K562 (cell line): Measurements from ENCODE around the gene ABR. TPM values are rescaled to one million over a fixed set of nuclear protein-coding genes. Genes with fewer than 3 reads are reported as not detected.
A peak's percentile ranks its signal among the peaks of the same experiment; 100 is the strongest.

Experiments
- ATAC-seq: fragments of 200-7000 bp; cut with Tn5 transposase; 3 replicates; pipeline ENCODE4 v1.9.1; 2020; ENCODE audit warnings: moderate library complexity
- BruUV-seq: library from RNA; stranded (reverse); fragments of 400-500 nt; replicated peaks from 2 replicates; lab custom pipeline; 2021; lab: Mats Ljungman, UMichigan
- CTCF ChIA-PET: fragments of 300-600 bp; formaldehyde crosslinking; extraction: SDS; loops from one replicate; lab custom pipeline; 2021; ENCODE audit warnings: low intra/inter-chr PET ratio; lab: Yijun Ruan, JAX
- POLR2A ChIA-PET: fragments of 300-600, 350-650 bp; sonication (Branson Sonifier 250); formaldehyde crosslinking; extraction: SDS; loops from one replicate; lab custom pipeline; 2021; ENCODE audit warnings: antibody characterized with exemption, inconsistent platforms; lab: Yijun Ruan, JAX
- DNase-seq, 4 experiments: peaks; one replicate each; pipeline versions ENCODE4 v3.0.0 to v3.0.0-alpha.2; 2011 to 2018; ENCODE audit warnings: low spot score in 3 of 4, mixed read lengths in 3 of 4; ENCODE audit errors: extremely low read depth in 1 of 4
- FAIRE-seq: peaks from 2 replicates; lab custom pipeline; 2011; peaks lifted over from hg19 to GRCh38; lab: Jason Lieb, UNC
- H2AFZ ChIP-seq: 2 replicates; pipeline ENCODE4 v1.6.0; 2011; ENCODE audit warnings: low read depth, low read length, control low read depth, inconsistent platforms
- H3K27ac ChIP-seq: fragments of 200-600 bp; 3 replicates; pipeline ENCODE4 v1.8.0; 2011; ENCODE audit warnings: low read depth, mild to moderate bottlenecking, control low read depth, inconsistent platforms, low read length, moderate library complexity, mixed read lengths; ENCODE audit errors: extremely low read depth
- H3K27me3 ChIP-seq, 2 experiments: fragments of 300-600 bp in 1 of 2; 2 replicates in 1 of 2; 3 replicates in 1 of 2; pipeline versions ENCODE4 v1.6.0 to v1.8.0; 2011; ENCODE audit warnings: inconsistent platforms in 2 of 2, low read length in 2 of 2, mild to moderate bottlenecking in 1 of 2, mixed read lengths in 1 of 2, moderate library complexity in 1 of 2; ENCODE audit not compliant: control insufficient read depth in 2 of 2, insufficient read depth in 2 of 2
- H3K36me3 ChIP-seq: fragments of 300-600 bp; 3 replicates; pipeline ENCODE4 v1.8.0; 2011; ENCODE audit warnings: mild to moderate bottlenecking, low read length, inconsistent platforms; ENCODE audit not compliant: control insufficient read depth, insufficient read depth
- H3K4me1 ChIP-seq, 2 experiments: fragments of 200-600 bp in 1 of 2; replicated peaks in 1 of 2; 2 replicates in 1 of 2; 3 replicates in 1 of 2; pipeline versions ENCODE4 v1.5.1 to v1.8.0; 2011; ENCODE audit warnings: inconsistent platforms in 2 of 2, low read length in 2 of 2, mild to moderate bottlenecking in 1 of 2, mixed read lengths in 1 of 2, moderate library complexity in 1 of 2; ENCODE audit not compliant: control insufficient read depth in 2 of 2, insufficient read depth in 2 of 2
- H3K4me2 ChIP-seq: 2 replicates; pipeline ENCODE4 v1.6.1; 2011; ENCODE audit warnings: low read length, control low read depth, inconsistent platforms, mixed read lengths; ENCODE audit not compliant: insufficient read depth
- H3K4me3 ChIP-seq: fragments of 200-600 bp; sonication (generic), shearing (Covaris generic); 2 replicates; pipeline ENCODE4 v1.5.1; 2016; ENCODE audit warnings: control low read depth, inconsistent platforms
- H3K79me2 ChIP-seq: fragments of 200-600 bp; 3 replicates; pipeline ENCODE4 v1.8.0; 2011; ENCODE audit warnings: low read length, inconsistent platforms; ENCODE audit not compliant: control insufficient read depth, insufficient read depth
- H3K9ac ChIP-seq, 2 experiments: 2 replicates each; pipeline versions ENCODE4 v1.6.0 to v1.6.1; 2011; ENCODE audit warnings: low read depth in 2 of 2, low read length in 2 of 2, control low read depth in 1 of 2, inconsistent platforms in 1 of 2, mild to moderate bottlenecking in 1 of 2, mixed read lengths in 1 of 2; ENCODE audit not compliant: insufficient read depth in 1 of 2
- H3K9me1 ChIP-seq: one replicate; pipeline ENCODE4 v1.6.0; 2011; ENCODE audit warnings: inconsistent platforms, mild to moderate bottlenecking, low read length, moderate library complexity; ENCODE audit not compliant: control insufficient read depth, insufficient read depth
- H3K9me3 ChIP-seq: replicated peaks from 2 replicates; pipeline ENCODE4 v1.5.1; 2011; ENCODE audit warnings: low read depth, low read length, inconsistent platforms; ENCODE audit not compliant: control insufficient read depth, insufficient read depth
- H4K20me1 ChIP-seq: replicated peaks from 2 replicates; pipeline ENCODE4 v1.6.1; 2011; ENCODE audit warnings: low read length, inconsistent platforms, mixed read lengths; ENCODE audit not compliant: control insufficient read depth, insufficient read depth
- BCL6 ChIP-seq: fragments of 250-450 bp; sonication (Bioruptor Pico); IDR thresholded peaks from 2 replicates; pipeline ENCODE4 v1.4.0; 2020
- CTBP1 ChIP-seq: fragments of 450-650 bp; IDR thresholded peaks from 2 replicates; pipeline ENCODE4 v1.6.1; 2016; ENCODE audit warnings: borderline replicate concordance
- EGR1 ChIP-seq: fragments of 450-650 bp; conservative IDR thresholded peaks from 2 replicates; pipeline ENCODE4 v1.6.1; 2017; ENCODE audit warnings: mild to moderate bottlenecking
- EWSR1 ChIP-seq: fragments of 450-650 bp; IDR thresholded peaks from 2 replicates; pipeline ENCODE4 v1.6.1; 2018; ENCODE audit warnings: borderline replicate concordance, mild to moderate bottlenecking, low read depth, moderate library complexity; ENCODE audit not compliant: partially characterized antibody
- HNRNPL ChIP-seq: fragments of 200-400 bp; formaldehyde crosslinking; IDR thresholded peaks from 2 replicates; pipeline ENCODE4 v1.6.1; 2017; ENCODE audit warnings: low read depth, mild to moderate bottlenecking, low read length
- KAT2B ChIP-seq: IDR thresholded peaks from one replicate; pipeline ENCODE4 v1.6.1; 2012; ENCODE audit warnings: low read depth, mild to moderate bottlenecking, control low read depth, inconsistent platforms, low read length, moderate library complexity
- KDM4B ChIP-seq, 2 experiments: fragments of 450-650 bp in 1 of 2; sonication (generic) in 1 of 2; IDR thresholded peaks; 2 replicates each; pipeline ENCODE4 v1.6.1; 2016 to 2017; ENCODE audit warnings: borderline replicate concordance in 2 of 2, antibody characterized with exemption in 1 of 2, low read depth in 1 of 2, mild to moderate bottlenecking in 1 of 2
- SRSF9 ChIP-seq: fragments of 200-400 bp; formaldehyde crosslinking; IDR thresholded peaks from 2 replicates; pipeline ENCODE4 v1.6.1; 2017; ENCODE audit warnings: low read depth, low read length, borderline replicate concordance
- WHSC1 ChIP-seq: IDR thresholded peaks from one replicate; pipeline ENCODE4 v1.6.1; 2012; ENCODE audit warnings: low read length, control low read depth, inconsistent platforms
- ZNF274 ChIP-seq: IDR thresholded peaks from 2 replicates; pipeline ENCODE4 v1.6.1; 2011; ENCODE audit warnings: low read depth, mild to moderate bottlenecking, low read length, moderate library complexity, borderline replicate concordance
- WGBS: fragments of 100-300 bp; shearing (Covaris generic); methylation state at CpG from one replicate; pipeline ENCODE4 v1.1.6; 2016; ENCODE audit warnings: low coverage, mixed read lengths; ENCODE audit not compliant: insufficient coverage; ENCODE audit errors: missing lambda C conversion rate; 5-methylcytosine and 5-hydroxymethylcytosine counted together
- in situ Hi-C: fragments of 300-500 bp; cut with MboI; formaldehyde crosslinking; loops from 4 replicates; pipeline ENCODE4 v1.15.0; 2018; ENCODE audit warnings: inconsistent platforms, mixed read lengths
- intact Hi-C: fragments of 100-400 bp; cut with micrococcal nuclease; formaldehyde crosslinking; loops from 2 replicates; pipeline ENCODE4 v1.14.2; 2022
- polyA plus RNA-seq, 8 experiments: library from polyadenylated mRNA; depleted of rRNA in 4 of 8; stranded (reverse) in 5 of 8; unstranded in 3 of 8; fragments of >200 nt; fragmentation: Nextera tagmentation in 2 of 8; fragmentation: Illumina TruSeq in 1 of 8; extraction: Ambion mirVana in 2 of 8; extraction: Trizol in 1 of 8; gene quantifications; 2 replicates each; pipeline versions ENCODE4 v1.2.1 to v1.2.3, GENCODE V29; 2011 to 2014; ENCODE audit warnings: inconsistent platforms in 1 of 8, missing spikeins in 1 of 8
- total RNA-seq, 7 experiments: library from RNA; depleted of rRNA in 6 of 7; stranded (reverse); fragments of >200 nt in 6 of 7; fragmentation: Illumina TruSeq in 2 of 7; extraction: Trizol in 2 of 7; gene quantifications; 2 replicates each; pipeline versions ENCODE4 v1.2.1 to v1.2.3, GENCODE V29; 2011 to 2021; ENCODE audit warnings: low replicate concordance in 1 of 7
- TF ChIP-seq, protein P1 (sequence below): fragments of 250-450 bp; sonication (Bioruptor Pico); IDR thresholded peaks from 2 replicates; pipeline ENCODE4 v1.9.0; 2021; ENCODE audit warnings: mild to moderate bottlenecking
- TF ChIP-seq, protein P2 (sequence below): fragments of 250-450 bp; sonication (Bioruptor Pico); IDR thresholded peaks from 2 replicates; pipeline ENCODE4 v1.8.0; 2021; ENCODE audit warnings: mild to moderate bottlenecking, moderate library complexity

Gene ABR
- total and polyA plus RNA-seq, 9 of the 15 experiments (the other 6 are each of a cell fraction or from before 2014, with no cell fraction given) = 0.07 to 1.6 (median 0.37) TPM; not detected in 1

DNA sequence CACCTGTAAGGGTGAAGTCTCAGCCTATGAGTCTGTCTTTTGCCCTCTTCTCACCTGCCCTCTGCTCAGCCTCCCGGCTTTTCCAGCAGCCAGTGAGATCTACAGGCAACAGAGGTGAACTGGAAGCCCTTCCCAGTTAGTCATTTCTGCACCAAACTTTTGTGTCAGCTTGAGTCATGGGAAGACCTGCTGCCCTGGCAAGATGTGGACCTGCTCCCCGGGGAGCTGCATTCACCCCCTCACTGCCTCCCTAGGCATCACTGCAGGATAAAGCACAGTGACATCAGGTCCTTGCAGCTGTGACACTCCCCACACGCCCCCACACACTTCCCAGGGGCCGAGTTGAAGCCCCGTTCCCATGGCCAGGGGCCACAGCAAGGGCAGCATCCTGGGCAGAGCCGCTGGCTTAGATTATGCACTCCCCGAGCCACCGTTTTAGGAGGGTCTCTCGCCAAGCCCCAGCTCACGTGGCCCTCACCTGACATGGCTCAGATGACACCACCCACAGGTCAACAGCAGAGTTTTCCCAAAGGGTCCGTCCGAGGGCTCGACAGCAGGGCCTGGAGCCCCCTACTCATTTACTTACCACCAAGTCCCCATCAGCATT is 6.5 kb upstream of the ABR start:
- H2AFZ ChIP-seq = no peak overlapping the region
- no peak for ATAC-seq
- in situ Hi-C loops = no loop called here
- no peak overlapping the region for H3K4me2 ChIP-seq
- no peak overlapping the region for H3K9ac ChIP-seq
- no peaks in the 10 kb centered on the region for H3K9me3 ChIP-seq
- no peaks in the 10 kb centered on the region for H3K9me1 ChIP-seq
- no peak for FAIRE-seq
- H3K27ac ChIP-seq = no peak overlapping the region
- H3K79me2 ChIP-seq = no peaks in the 10 kb centered on the region
- intact Hi-C loops = loop anchor here (2.0 kb wide), 1 partner anchor 64 kb away; no protein-coding TSS in a partner anchor
- peaks cover 0 to 10% of the 10 kb centered on the region in 2 experiments; a peak in 2 of 5 replicates for H3K4me1 ChIP-seq
- DNase-seq = no peak
- no peaks in the 10 kb centered on the region for H3K36me3 ChIP-seq
- no TSS peak for BruUV-seq
- peaks cover 13 to 69% of the 10 kb centered on the region in 2 experiments; a peak in 3 of 5 replicates for H3K27me3 ChIP-seq
- H4K20me1 ChIP-seq = peaks cover 4% of the 10 kb centered on the region; the same call in 1 of the 2 replicates
- CTCF ChIA-PET = interaction anchor here (2.3 kb wide), 1 partner anchor 63 kb away, joined by 13 read pairs; no protein-coding TSS in a partner anchor
- POLR2A ChIA-PET = interaction anchor here (0.6 kb wide), 2 partner anchors 49 to 249 kb away, joined by 3 to 4 read pairs; no protein-coding TSS in a partner anchor
- WGBS = 4% methylated on average over 12 of the region's 13 CpGs
- H3K4me3 ChIP-seq = no peak overlapping the region
- no peak for TF ChIP-seq ZNF274
- TF ChIP-seq EGR1 = peak; percentile 27; the same call in 1 of the 2 replicates

DNA sequence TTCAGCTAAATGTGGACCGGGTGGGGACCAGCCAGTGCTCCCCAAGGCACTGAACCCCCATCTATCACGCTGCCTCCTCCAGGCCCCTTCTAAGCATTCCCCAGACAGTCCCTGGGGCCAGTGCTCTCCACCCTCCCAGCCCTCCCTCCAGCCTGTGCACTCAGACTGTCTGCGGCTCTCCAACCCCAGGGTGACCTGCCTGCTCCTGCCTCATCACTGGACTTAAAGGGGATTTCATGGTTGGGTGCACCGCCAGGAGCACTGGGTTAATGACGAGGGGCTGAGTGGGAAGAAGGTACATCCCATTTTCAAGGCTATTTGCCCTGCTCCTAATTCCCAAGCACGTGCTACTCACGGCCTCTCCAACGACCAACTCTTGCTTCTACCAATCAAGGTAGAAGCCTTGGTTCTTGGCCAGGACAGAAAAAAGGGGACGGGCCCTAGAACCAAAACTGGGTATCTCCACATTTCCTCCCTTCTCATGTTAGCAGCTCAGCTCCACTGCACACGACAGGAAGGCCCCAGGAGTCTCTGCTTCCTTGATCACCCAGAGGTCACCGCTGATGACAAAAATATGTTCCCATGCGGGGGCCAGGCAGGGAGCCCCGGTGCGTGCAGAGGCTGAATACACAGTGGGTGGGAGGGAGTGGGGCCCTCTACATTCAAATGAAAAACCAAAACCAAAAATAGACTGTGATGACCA is 3.5 kb upstream of the ABR start:
- in situ Hi-C loops (no loop called here), intact Hi-C loops (no loop called here)
- H3K9me3 ChIP-seq = no peaks in the 10 kb centered on the region
- H3K4me3 ChIP-seq = no peak overlapping the region
- no peak overlapping the region for H3K27ac ChIP-seq
- H3K79me2 ChIP-seq = no peaks in the 10 kb centered on the region
- H3K4me1 ChIP-seq = peaks cover 0 to 24% of the 10 kb centered on the region in 2 experiments; a peak in 2 of 5 replicates
- no peak overlapping the region for H2AFZ ChIP-seq
- H4K20me1 ChIP-seq = no peaks in the 10 kb centered on the region; the same call in 1 of the 2 replicates
- ATAC-seq (no peak), DNase-seq (no peak), FAIRE-seq (no peak)
- CTCF ChIA-PET = interaction anchor here (1.3 kb wide), 1 partner anchor 61 kb away, joined by 4 read pairs; no protein-coding TSS in a partner anchor
- 3% methylated on average over 13 of the region's 14 CpGs for WGBS
- no TSS peak for BruUV-seq
- H3K36me3 ChIP-seq = no peaks in the 10 kb centered on the region
- H3K4me2 ChIP-seq = no peak overlapping the region
- H3K9ac ChIP-seq = no peak overlapping the region
- peaks cover 11 to 45% of the 10 kb centered on the region in 2 experiments; a peak in 3 of 5 replicates for H3K27me3 ChIP-seq
- no peaks in the 10 kb centered on the region for H3K9me1 ChIP-seq
- POLR2A ChIA-PET = no interaction called here
- TF ChIP-seq SRSF9 (no peak), KAT2B (no peak), KDM4B (IDR thresholded peaks at IDR 0.05; ENCODE audit: borderline replicate concordance in 2 of 2, low read depth in 1 of 2) (no peak), BCL6 (CRISPR knock-in tag) (no peak), WHSC1 (no peak), EWSR1 (no peak), CTBP1 (no peak), HNRNPL (no peak)
- TF ChIP-seq, protein P1, sequence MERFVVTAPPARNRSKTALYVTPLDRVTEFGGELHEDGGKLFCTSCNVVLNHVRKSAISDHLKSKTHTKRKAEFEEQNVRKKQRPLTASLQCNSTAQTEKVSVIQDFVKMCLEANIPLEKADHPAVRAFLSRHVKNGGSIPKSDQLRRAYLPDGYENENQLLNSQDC (CRISPR knock-in tag) = no peak
- TF ChIP-seq, protein P2, sequence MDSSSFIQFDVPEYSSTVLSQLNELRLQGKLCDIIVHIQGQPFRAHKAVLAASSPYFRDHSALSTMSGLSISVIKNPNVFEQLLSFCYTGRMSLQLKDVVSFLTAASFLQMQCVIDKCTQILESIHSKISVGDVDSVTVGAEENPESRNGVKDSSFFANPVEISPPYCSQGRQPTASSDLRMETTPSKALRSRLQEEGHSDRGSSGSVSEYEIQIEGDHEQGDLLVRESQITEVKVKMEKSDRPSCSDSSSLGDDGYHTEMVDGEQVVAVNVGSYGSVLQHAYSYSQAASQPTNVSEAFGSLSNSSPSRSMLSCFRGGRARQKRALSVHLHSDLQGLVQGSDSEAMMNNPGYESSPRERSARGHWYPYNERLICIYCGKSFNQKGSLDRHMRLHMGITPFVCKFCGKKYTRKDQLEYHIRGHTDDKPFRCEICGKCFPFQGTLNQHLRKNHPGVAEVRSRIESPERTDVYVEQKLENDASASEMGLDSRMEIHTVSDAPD (CRISPR knock-in tag) = no peak
